ENCODE measurements around the gene CMIP. TPM values are rescaled to one million over a fixed set of nuclear protein-coding genes. Genes with fewer than 3 reads are reported as not detected.

The CMIP gene
- total RNA-seq, 2 donors from 2014 or later, result 28.5 to 57.5 TPM

DNA sequence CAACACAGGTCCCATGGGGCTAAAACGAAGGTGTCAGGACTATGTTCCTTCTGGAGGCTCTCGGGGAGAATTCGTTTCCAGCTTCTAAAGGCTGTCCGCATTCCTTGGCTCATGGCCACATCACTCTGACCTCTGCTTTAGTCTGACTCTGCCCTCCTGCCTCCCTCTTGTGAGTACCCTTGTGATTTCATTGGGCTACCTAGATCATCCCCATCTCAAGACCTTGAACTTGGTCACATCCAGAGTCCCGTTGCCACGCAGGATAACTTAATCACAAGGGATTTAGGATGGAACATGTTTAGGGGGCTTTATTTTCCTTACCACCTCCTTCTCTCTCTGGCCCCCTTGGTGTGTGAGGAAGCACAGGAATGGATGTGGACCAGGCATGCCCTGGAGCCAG is 173.6 kb downstream of the CMIP start:
- Mint-ChIP-seq H3K27me3 (no peaks in the 10 kb centered on the region), H3K9me3 (no peaks in the 10 kb centered on the region), H3K36me3 (ENCODE audit: low read depth) (peaks cover 6% of the 10 kb centered on the region), H3K4me1 (peaks cover 5% of the 10 kb centered on the region), H3K27ac (no peak overlapping the region), H3K4me3 (no peak overlapping the region)
- no peak for ATAC-seq (replicated peaks)

DNA sequence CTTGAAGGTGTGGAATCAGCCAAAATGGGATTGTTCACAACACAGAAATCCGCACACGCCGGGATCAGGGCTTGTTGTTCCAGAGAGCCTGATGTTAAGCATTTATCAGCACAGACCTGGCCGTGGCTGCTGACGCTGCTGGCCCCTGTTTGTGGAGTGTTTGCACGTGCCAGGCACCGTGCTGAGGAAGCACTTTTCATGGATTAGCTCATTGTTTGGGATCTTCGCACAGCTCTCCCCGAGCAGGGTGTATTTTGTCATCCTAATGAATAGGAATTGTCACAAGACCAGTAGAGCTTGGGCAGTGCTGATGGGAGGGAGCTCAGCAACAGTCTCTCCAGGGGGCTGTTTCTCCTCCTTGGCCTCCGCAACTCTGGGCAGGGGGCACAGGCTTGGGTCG is 174.1 kb downstream of the CMIP start:
- H3K27ac Mint-ChIP-seq, result no peak overlapping the region
- H3K4me1 Mint-ChIP-seq, result peaks cover 5% of the 10 kb centered on the region

DNA sequence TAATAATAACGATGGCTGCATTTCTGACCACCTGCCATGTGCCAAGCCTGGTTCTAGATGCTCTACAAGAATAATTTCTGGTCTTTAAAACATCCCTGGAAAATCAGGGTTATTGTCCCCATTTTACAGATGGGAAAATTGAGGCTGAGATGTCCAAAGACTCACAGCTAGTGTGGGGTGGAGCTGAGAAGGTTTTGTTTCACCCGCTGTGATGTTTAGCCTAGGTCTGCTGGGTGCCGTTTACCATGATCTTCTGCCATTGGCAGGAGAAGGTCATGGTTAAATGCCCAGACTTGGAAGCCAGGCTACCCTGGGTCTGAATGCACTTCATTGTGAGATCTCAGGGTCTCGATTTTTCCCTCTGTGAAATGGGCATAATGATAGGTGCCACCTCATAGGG is 175.4 kb downstream of the CMIP start:
- Mint-ChIP-seq H3K27me3 (no peaks in the 10 kb centered on the region), H3K4me1 (peaks cover 5% of the 10 kb centered on the region), H3K4me3 (no peak overlapping the region), H3K27ac (no peak overlapping the region), H3K9me3 (no peaks in the 10 kb centered on the region), H3K36me3 (ENCODE audit: low read depth) (peaks cover 6% of the 10 kb centered on the region)
- no peak for ATAC-seq (replicated peaks)

More for the DNA sequence above, 174.1 kb downstream of the CMIP start:
- Mint-ChIP-seq H3K4me3 (no peak overlapping the region), H3K36me3 (ENCODE audit: low read depth) (peaks cover 6% of the 10 kb centered on the region), H3K27me3 (no peaks in the 10 kb centered on the region), H3K9me3 (no peaks in the 10 kb centered on the region)
- no peak for ATAC-seq (replicated peaks)

DNA sequence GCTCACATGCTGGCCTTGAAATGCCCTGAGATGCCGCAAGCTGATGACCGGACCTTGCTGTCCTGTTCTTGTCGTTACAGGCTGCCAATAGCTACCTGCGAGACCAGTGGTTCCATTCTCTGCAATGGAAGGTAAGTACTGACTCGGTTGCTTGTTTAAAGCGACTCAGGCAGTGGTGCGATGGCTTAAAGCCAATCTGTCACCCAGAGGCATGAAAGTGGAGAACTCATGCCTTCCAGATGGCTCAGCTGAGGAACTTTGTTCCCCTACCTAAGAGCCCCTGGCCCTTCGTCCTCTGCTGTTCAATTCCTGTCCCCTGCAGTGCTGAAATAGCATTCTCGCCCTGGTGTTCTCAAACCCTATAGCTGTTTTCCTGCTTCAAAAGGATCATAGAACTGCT is 176.2 kb downstream of the CMIP start:
- Mint-ChIP-seq H3K27ac (peak overlapping the region; percentile 59), H3K4me3 (no peak overlapping the region), H3K27me3 (no peaks in the 10 kb centered on the region), H3K9me3 (no peaks in the 10 kb centered on the region), H3K4me1 (peaks cover 5% of the 10 kb centered on the region), H3K36me3 (ENCODE audit: low read depth) (peaks cover 6% of the 10 kb centered on the region)
- no peak for ATAC-seq (replicated peaks)

DNA sequence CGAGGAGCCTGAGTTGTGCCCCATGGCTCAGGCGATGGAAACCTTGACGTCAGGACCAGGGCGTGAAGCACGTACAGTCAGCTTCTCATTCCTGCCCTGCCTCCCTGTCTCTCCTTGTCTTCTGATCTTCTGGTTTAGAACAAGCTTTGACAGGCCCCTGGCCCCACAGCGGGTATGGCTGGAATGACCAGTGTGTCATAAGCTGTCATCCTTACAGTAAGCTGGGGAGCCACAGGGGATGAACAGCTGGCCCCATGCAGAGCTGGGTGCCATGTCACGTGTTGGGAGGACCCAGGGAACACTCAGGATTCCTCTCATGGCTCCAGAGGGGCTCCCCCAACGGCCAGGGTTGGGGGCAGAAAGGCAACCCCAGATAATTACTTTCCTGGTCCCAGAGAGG is 176.9 kb downstream of the CMIP start:
- Mint-ChIP-seq H3K27ac (peak overlapping the region; percentile 59), H3K27me3 (no peaks in the 10 kb centered on the region), H3K36me3 (ENCODE audit: low read depth) (peaks cover 5% of the 10 kb centered on the region), H3K9me3 (no peaks in the 10 kb centered on the region), H3K4me1 (peaks cover 5% of the 10 kb centered on the region), H3K4me3 (no peak overlapping the region)
- ATAC-seq (replicated peaks), result no peak

DNA sequence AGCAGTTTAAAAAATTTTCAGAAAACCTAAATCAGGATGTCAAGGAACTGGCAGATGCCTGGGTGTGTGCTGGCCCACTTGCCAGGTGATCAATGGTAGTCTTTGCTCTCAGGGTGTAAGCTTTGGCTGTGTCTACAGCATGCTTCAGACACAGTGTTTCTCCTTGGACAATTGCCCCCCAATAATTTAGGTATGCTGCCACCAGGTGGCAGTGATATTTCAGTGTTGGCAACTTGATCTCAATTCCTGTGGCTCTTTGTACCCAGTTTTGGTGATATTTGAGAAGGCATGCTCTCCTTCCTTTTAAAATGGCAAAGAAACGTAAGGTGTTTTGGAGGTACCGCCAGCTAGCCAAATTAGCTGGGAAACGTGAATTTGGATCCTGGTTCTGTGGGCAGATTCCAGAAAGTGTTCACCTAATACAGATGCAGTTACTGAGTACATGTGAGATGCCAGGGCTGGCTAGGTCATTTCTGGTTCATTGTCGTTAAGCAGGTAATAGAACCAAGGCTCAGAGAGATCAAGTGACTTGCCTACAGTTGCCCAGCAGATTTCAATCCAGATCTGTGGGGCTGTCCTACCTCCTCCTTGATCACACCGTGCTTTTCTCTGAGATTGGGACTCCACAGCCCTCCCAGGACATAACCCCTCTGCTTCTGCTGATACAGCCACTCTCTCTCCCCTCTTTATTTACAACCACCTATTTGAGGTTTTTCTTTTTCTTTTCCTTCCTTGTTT is 178.9 kb downstream of the CMIP start:
- Mint-ChIP-seq H3K4me1 (no peaks in the 10 kb centered on the region), H3K27ac (no peak overlapping the region), H3K27me3 (no peaks in the 10 kb centered on the region), H3K36me3 (ENCODE audit: low read depth) (no peaks in the 10 kb centered on the region), H3K9me3 (no peaks in the 10 kb centered on the region), H3K4me3 (no peak overlapping the region)
- no peak for ATAC-seq (replicated peaks)

DNA sequence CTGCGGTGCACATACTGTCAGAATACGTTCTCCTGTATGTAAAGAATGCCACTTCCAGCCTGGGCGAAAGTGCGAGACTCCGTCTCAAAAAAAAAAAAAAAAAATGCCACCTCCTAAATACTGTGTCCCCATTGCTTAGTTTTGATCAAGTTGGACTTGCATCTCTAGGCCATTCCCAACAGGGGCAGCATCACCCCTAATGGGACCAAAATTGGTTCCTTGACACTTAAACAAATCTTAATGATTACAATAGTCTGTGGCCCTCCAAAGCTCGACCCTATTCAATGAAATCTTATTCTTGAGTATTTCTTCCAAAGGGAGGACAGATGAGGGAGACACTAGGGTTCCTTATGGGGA is 179.8 kb downstream of the CMIP start:
- H3K4me3 Mint-ChIP-seq, result no peak overlapping the region
- no peaks in the 10 kb centered on the region for H3K9me3 Mint-ChIP-seq
- no peak overlapping the region for H3K27ac Mint-ChIP-seq
- no peaks in the 10 kb centered on the region for H3K36me3 Mint-ChIP-seq (ENCODE audit: low read depth)
- no peak for ATAC-seq (replicated peaks)
- no peaks in the 10 kb centered on the region for H3K27me3 Mint-ChIP-seq
- H3K4me1 Mint-ChIP-seq, result peaks cover 3% of the 10 kb centered on the region

DNA sequence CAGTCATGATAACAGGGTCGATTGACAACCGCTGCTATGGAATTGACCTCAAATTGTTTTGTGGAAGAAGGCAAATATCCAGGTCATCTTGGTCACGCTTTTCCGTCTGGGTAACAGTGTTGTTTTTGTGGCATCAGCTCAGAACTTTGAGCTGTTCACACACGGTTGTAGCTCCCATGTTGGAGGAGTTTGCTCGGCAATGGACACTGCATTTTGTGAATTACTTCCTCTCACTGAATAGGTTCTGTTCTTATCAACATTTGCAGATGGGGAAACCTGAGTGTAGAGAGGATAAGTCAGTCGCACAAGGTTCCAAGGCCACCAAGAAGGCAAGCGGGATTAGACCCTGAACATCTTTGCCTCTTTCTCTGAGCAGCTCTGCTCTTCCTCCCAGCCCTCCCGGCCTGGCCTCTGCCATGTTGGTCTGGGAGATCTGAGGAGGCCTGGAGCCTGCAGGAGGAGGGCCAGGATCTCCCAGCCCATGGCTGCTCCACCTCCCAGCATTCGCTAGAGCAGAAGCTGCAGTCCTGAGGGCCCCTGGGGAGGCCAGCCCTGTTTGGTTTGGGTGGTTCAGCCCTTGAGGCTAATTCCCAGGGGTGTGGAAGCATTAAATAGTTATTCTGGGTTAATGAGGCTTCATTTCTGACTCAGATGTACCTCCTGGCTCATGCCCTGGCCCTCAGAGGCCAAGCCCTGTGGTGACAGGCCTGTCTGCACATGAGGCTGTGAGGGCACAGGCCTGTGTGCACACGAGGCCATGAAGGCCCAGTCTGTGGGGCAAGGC is 180.3 kb downstream of the CMIP start:
- no peaks in the 10 kb centered on the region for H3K36me3 Mint-ChIP-seq (ENCODE audit: low read depth)
- H3K27me3 Mint-ChIP-seq, result no peaks in the 10 kb centered on the region
- no peak for ATAC-seq (replicated peaks)
- H3K4me1 Mint-ChIP-seq, result peaks cover 5% of the 10 kb centered on the region
- H3K9me3 Mint-ChIP-seq, result no peaks in the 10 kb centered on the region
- no peak overlapping the region for H3K4me3 Mint-ChIP-seq
- no peak overlapping the region for H3K27ac Mint-ChIP-seq

DNA sequence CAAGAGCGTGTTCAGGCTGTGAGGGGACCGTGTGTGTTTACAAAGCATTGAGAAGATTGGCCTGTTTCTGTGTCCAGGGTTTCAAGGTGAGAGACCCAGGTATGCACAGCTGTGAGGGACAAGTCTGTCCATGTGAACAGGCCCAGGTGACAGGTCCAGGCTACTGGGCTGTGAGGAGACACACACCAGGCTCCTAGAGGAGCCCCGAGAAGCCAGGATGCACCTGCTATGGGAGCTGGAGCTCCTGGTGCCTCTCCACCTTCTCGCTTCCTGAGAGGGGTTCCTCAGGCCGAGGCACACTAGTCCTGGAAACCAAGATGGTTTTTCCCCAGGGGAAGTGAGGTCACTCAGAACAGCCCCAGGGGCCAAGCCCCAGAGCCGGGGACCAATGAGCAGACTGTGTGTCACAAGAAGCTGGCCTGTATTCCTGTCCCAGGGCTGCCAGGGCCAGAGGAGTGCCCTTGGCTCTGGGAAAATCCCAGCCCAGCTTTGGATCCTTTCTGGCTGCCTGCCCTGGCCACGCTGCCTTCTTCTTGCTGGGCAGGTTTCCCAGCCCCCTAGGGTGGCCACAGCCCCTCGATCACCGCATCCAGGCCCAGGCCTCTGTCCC is 181.0 kb downstream of the CMIP start:
- Mint-ChIP-seq H3K27ac (no peak overlapping the region), H3K36me3 (ENCODE audit: low read depth) (no peaks in the 10 kb centered on the region), H3K4me1 (peaks cover 5% of the 10 kb centered on the region), H3K4me3 (no peak overlapping the region), H3K9me3 (no peaks in the 10 kb centered on the region), H3K27me3 (no peaks in the 10 kb centered on the region)
- ATAC-seq (replicated peaks), result peak; percentile 46

DNA sequence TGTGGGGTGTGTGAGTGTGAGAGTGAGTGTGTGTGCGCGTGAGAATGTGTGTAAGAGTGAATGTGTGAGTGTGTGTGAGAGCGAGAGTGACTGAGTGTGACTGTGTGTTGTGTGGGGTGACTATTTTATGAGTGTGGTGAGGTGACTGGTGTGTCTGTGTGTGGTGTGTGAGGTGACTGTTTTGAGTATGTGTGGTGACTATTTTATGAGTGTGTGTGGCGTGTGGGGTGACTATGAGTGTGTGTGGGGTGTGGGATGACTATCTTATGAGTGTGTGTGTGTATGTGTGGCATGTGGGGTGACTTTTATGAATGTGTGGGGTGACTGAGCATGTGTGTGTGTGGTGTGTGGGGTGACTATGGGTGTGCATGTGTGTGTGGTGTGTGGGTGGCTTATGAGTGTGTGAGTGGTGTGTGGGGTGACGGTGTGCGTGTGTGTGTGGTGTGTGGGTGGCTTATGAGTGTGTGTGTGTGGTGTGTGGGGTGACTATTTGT is 181.6 kb downstream of the CMIP start:
- no peaks in the 10 kb centered on the region for H3K27me3 Mint-ChIP-seq
- H3K36me3 Mint-ChIP-seq (ENCODE audit: low read depth), result no peaks in the 10 kb centered on the region
- no peak overlapping the region for H3K27ac Mint-ChIP-seq
- H3K4me3 Mint-ChIP-seq, result no peak overlapping the region
- peak; percentile 86 for ATAC-seq (replicated peaks)
- no peaks in the 10 kb centered on the region for H3K9me3 Mint-ChIP-seq
- H3K4me1 Mint-ChIP-seq, result peaks cover 5% of the 10 kb centered on the region

DNA sequence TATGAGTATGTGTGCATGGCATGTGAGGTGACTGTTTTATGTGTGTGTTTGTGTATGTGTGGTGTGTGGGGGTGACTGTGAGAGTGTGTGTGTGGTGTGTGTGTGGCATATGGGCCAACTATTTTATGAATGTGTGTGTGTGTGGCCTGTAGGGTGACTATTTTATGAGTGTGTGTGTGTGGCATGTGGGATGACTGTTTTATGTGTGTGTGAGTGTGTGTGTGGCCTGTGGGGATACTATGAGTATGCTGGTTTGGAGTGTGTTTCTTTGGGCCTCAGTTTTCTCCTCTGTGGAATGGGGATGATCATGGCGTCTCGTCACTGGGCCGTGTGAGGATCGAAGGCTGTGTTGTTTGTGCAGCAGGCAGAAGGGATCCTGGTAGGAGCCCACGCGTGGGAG is 182.4 kb downstream of the CMIP start:
- Mint-ChIP-seq H3K27ac (no peak overlapping the region), H3K4me3 (no peak overlapping the region), H3K36me3 (ENCODE audit: low read depth) (no peaks in the 10 kb centered on the region), H3K4me1 (peaks cover 7% of the 10 kb centered on the region), H3K9me3 (no peaks in the 10 kb centered on the region), H3K27me3 (no peaks in the 10 kb centered on the region)
- peak; percentile 30 for ATAC-seq (replicated peaks)

DNA sequence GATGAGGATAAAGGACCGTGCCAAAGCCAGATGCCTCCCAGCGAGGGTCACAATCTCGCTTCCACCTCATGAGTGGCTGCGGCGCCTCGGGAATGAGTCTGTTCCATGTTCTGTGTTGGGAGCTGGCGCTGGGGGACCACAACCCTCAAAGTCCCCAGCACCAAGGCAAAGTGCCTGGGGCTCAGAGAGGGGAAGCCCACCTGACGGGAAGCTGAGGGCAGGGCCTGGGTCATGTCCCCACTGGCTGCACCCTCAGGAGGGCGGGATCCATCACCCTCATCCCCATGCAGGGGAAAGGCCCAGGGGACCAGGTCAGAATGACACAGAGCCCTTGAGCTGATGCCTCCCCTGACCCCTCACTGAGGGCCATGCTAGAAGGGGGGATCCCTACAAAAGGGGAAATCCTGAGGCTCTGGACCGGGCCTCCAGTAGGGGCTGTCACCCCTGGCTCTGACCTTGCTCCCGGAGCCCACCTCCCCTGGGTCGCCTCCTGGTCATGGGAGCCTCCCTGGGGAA is 183.2 kb downstream of the CMIP start:
- H3K4me3 Mint-ChIP-seq, result no peak overlapping the region
- peaks cover 13% of the 10 kb centered on the region for H3K4me1 Mint-ChIP-seq
- no peak overlapping the region for H3K27ac Mint-ChIP-seq
- peaks cover 3% of the 10 kb centered on the region for H3K36me3 Mint-ChIP-seq (ENCODE audit: low read depth)
- H3K27me3 Mint-ChIP-seq, result no peaks in the 10 kb centered on the region
- ATAC-seq (replicated peaks), result no peak
- no peaks in the 10 kb centered on the region for H3K9me3 Mint-ChIP-seq

DNA sequence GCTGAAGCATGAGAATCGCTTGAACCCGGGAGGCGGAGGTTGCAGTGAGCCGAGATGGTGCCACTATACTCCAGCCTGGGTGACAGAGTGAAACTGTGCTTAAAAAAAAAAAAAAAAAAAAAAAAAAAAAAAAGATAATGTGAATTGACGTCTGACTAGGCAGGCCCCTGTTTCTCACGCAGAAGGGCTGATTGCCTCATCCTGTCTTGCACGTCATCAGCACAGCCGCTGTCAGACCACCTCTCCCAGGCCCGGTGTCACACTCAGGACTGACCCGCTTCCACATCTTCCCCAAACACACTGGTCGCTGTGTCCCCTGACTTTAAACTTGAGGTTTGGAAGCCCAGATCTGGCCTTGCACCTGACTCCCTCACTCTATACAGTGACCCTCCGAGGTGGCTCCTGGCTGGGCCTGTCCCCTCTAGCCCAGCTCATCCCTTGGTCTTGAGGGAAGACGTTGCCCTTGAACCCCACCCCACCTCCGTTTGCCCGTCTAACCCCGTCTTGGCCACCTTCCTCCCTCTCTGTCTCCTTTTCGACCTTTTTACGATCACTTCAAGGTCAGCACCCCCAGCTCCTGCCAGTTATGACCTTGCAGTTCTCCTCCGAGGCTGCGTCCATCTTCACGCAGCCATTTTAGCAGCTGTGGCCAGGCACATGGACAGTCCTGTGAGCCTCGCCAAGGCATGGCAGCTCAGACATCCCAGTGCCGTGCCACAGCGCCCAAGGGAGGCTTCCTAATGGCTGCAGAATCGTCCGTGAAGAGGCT is 184.6 kb downstream of the CMIP start:
- H3K27me3 Mint-ChIP-seq, result no peaks in the 10 kb centered on the region
- H3K4me1 Mint-ChIP-seq, result peaks cover 23% of the 10 kb centered on the region
- no peaks in the 10 kb centered on the region for H3K9me3 Mint-ChIP-seq
- no peak overlapping the region for H3K4me3 Mint-ChIP-seq
- peak overlapping the region; percentile 98 for H3K27ac Mint-ChIP-seq
- ATAC-seq (replicated peaks), result no peak
- peaks cover 7% of the 10 kb centered on the region for H3K36me3 Mint-ChIP-seq (ENCODE audit: low read depth)
